GM21381 (cell line): ENCODE measurements around the gene ZBTB11.
"Not testable (repeated sequence)": the region's sequence is repeated elsewhere in the genome, so short reads cannot be mapped to it uniquely, and the experiment has no call there.

ENCODE experiments used
- ATAC-seq: cut with Tn5 transposase; IDR thresholded peaks from one replicate; pipeline ENCODE4 v1.9.1; 2021; ENCODE audit warnings: mild to moderate bottlenecking, moderate library complexity; ENCODE audit not compliant: unreplicated experiment

The ZBTB11 gene

DNA sequence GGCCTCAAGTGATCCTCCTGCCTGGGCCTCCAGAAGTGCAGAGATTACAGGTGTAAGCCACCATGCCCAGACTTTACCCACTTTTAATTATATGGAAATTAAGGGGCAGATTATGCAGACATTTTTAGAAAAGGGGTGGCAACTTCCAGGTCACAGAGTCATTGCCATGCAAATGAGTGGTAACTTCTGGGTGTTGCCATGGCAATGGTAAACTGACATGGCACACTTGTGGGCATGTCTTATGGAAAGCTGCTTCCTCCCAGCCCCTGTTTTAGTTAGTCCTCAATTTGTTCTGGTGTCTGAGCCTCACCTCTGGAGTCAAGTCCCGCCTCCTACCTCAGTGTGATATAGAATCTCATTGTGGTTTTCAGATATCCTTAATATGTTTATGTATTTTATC, 53.3 kb downstream of the ZBTB11 start:
- no peak for ATAC-seq

DNA sequence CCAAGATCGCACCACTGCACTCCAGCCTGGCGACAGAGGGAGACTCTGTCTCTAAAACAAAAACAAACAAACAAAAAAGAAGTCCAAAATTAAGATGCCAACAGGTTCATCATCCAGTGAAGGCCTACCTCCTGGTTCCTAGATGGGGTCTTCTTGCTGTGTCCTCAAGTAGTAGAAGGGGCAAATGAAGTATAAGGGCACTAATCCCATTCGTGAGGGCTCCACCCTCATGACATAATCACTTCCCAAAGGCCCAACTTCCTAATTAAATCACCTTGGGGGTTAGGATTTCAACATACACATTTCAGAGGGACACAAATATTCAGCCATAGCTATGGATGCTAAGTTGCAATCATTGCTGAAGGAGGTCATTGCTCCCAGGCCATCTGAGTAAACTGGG, 57.2 kb downstream of the ZBTB11 start:
- no peak for ATAC-seq

DNA sequence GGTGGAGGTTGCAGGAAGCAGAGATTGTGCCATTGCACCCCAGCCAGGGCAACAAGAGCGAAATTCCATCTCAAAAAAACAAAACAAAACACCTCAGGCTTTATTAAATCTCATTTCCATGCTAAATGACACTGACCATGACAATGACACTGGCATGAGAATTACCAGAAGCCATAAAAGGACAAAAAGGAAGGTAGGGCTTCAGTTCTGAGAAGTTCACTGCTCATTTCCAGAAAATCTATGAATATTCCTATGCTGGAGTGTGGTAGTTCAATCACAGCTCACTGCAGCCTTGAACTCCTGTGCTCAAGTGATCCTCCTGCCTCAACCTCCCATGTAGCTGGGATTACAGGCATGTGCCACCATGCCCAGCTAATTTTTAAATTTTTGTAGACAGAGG, 58.2 kb downstream of the ZBTB11 start:
- no peak for ATAC-seq

DNA sequence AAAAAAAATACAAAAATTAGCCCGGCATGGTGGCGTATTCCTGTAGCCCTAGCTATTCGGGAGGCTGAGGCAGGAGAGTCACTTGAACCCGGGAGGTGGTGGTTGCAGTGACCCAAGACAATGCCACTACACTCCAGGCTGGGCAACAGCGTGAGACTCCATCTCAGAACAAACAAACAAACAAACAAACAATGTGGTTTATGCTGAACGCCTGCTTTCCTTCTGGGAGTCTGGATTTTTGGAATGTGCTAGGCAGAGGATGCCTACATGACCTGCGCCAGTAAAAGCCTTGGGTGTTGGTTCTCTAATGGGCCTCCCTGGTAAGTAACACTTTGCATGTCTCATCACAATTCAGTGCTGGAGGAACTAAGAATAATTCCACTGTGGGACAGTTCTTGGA, 59.5 kb downstream of the ZBTB11 start:
- no peak for ATAC-seq

DNA sequence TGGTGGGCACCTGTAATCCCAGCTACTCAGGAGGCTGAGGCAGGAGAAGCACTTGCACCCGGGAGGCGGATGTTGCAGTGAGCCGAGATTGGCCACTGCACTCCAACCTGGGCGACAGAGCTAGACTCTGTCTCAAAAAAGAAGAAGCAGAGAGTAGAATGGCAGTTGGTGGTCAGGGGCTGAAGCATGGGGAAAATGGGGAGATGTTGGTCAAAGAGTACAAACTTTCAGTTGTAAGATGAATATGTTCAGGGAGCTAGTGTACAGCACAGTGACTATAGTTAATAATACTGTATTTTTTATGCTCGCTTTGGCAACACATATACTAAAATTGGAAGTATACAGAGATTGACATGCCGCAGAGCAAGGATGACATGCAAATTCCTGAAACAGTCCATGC, 61.4 kb downstream of the ZBTB11 start:
- no peak for ATAC-seq

DNA sequence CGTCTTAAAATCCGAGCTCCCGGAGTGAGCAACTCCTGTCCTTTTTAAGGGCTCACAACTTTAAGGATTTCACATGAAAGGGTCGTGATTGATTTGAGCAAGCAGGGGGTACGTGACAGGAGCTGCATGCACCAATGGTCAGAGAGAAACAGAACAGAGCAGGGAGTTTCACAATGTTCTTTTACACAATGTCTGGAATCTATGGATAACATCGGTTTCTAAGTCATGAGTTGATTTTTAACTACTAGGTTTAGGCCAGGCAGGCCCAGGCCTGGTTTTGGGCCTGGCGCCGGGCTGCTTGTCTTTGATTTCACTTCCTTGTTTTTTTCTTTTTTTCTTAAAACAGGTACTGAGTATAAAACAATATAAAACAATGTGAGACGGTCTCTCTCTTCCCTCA, 63.9 kb downstream of the ZBTB11 start:
- ATAC-seq = not testable (repeated sequence)

DNA sequence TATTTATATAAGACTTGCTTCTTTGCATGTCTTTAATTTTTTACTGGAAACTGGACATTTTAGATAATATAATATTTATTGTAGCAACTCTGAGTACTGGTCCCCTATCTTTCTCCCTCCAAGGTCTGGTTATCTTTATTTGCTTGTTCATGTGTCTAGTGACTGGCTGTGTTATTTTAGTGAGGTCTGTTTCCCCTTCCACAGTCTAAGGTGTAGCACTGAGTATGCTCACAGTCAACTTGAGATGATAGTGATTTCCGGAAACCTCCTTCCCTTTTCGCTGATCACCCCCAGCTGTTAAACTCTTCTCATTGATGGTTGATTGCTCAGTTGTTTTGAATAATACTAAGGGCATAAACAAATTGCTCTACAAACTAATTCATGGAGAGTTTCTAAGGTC, 65.9 kb downstream of the ZBTB11 start:
- ATAC-seq = no peak

DNA sequence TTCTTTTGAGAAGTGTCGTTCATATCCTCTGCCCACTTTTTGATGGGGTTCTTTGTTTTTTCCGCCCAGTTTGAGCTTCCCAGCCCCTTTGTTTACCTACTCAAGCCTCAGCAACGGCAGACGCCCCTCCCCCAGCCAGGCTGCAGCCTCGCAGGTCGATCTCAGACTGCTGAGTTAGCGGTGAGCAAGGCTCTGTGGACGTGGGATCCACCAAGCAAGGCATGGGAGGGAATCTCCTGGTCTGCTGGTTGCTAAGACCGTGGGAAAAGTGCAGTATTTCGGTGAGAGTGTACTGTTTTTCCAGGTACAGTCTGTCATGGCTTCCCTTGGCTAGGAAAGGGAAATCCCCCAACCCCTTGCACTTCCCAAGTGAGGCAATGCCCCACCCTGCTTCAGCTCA, 71.5 kb downstream of the ZBTB11 start:
- not testable (repeated sequence) for ATAC-seq

DNA sequence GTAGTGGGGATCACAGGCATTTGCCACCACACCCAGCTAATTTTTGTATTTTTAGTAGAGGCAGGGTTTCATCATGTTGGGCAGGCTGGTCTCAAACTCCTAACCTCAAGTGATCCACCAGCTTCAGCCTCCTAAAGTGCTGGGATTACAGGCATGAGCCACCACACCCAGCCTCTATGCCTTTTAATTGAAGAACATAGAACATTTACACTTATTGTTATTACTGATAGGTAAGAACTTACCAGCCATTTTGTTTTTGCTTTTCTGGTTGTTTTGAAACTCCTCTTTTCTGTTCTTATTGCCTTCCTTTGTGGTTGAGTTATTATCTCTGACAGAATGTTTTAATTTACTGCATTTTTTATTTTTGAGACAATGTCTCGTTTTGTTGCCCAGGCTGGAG, 73.7 kb downstream of the ZBTB11 start:
- no peak for ATAC-seq

DNA sequence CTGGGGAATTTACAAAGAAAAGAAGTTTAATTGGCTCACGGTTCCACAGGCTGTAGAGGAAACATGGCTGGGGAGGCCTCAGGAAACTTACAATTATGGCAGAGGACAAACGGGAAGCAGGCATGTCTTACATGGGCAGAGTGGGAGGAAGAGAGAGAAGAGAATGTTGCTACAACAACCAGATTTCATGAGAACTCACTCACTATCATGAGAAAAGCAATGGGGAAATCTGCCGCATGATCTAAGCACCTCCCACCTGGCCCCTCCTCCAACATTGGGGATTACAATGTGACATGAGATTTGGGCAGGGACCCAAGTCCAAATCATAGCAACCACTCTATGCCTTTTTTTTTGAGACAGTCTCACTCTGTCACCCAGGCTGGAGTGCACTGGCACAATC, 74.2 kb downstream of the ZBTB11 start:
- no peak for ATAC-seq
